DMS53 treated with DMSO at 0.1 percent for 48 hours (cell line): ENCODE measurements around the gene PDGFA.

ENCODE experiments used
- DNase-seq: peaks from one replicate; lab custom pipeline; 2025; ENCODE audit not compliant: unreplicated experiment; lab: John Stamatoyannopoulos, UW

Gene PDGFA

GRCh38 chr7:519484-520390 is at the start of gene PDGFA:
PDGFA (minus strand) TSS chr7:519846; CDS start chr7:519001, 845 bp downstream.
- DNase-seq: no peak

DNA sequence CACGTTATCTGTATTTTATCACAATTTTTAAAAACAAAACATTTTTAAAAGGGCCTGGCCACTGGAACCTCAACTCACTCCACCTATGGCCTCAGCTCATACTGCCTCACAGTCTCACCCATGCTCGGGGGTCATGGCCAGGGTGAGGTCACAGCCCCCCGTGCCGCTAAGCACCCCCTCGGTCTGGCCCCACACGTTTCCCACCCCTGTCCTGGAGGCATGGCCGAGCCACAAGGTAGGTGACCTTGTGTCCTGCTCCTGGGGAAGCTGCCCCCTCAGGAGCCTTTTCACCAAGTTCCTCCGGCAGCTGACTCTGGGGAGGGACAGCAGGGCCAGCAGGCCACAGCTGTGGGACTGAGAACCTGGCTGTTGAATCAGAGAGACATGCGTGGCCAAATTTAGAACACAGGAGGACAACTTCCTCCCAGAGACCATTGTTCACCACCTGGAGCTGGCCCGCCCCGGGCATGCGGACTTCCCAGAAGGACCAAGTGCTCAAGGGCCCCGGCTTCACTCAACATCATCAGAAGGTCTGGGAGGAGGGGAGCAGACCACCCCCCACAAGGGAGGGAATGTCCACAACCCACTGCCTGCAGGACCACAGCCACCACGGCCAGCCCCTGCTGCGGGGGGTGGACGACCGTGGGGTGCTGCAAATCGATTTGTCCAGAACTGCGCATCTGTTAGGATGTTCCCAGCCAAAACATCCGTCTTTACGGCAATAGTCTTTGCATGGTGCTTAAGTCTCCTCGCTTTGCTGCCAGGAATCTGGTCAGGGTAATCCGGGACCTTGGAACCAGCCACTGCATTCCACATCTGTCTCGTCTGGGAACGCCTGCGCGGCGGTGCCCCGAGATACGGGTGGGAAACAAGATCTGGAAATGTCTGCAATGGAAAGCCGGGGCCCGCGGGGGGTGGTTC is 48.6 kb upstream of the PDGFA start:
- DNase-seq: no peak

- DNase-seq: no peak
Observed at GRCh38 chr7:567305-567883, 47.7 kb upstream of the PDGFA start.

DNA sequence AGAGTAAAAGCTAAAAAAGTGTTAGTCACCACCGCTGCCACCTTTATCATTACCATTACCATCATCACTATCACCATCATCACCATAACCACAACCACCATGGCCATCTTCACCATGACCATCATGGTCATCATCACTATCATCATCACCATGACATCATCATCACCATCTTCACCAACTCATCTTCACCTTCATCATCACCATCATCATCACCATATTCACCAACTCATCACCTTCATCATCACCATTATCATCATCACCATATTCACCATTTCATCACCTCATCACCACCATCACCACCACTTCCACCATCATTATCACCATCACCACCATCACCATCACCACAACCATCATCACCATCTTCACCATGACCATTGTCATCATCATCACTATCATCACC is 46.5 kb upstream of the PDGFA start:
- no peak for DNase-seq

DNA sequence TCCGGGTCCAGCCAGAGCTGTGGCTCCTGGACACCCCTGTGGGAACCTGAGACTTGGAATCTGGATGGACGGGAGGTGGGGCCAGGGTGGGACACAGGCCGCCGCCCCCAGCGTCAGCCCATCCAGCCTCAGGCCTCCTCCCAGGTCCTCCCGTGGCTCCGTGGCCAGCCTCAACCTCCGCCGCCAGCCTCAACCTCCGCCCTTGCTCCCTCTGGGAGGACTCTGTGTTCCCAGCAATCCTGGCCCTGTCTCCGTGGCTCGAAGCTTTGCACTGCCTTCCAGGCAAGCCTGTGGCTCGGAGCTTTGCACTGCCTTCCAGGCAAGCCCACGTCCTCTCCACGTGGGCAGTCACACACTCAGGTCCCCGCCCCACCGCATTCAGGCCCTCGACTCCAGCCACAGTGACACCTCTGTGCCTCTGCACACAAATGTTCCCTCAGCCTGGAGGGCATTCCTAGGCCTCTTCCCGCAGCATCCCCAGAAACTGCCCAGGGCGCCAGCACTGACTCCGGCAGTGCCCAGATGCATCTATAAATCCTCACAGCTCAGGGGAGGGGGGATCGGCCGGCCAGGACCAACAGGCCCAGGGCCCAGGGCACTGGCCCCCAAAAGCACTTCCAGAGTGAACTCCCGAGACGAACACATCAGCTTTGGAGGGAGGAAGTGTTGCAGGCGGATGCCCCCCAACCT is 44.7 kb upstream of the PDGFA start:
- DNase-seq: no peak

DNA sequence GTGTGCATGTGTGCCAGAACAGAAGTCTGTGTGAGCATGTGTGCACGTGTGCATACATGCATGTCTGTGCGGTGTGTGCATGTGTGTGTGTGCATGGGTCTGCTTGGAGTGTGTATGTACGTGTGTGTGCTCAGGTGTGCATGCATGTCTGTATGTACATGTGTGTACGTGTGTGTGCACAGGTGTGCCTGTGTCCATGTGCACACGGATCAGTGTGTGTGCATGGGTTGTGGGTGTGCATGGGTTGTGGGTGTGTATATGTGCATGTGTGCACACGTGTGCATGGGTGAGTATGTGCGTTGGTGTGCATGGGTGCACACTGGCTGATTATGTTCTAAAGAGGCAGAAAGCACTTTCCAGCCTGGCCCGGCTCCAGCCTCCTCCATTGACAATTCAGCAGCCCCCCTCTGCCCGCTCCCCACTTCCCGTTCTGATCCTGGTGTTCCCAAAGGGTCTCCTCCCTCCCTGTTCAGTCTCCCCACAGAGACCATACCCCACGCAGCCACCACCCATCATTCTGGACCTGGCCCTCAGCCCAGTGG is 44.1 kb upstream of the PDGFA start:
- no peak for DNase-seq

DNA sequence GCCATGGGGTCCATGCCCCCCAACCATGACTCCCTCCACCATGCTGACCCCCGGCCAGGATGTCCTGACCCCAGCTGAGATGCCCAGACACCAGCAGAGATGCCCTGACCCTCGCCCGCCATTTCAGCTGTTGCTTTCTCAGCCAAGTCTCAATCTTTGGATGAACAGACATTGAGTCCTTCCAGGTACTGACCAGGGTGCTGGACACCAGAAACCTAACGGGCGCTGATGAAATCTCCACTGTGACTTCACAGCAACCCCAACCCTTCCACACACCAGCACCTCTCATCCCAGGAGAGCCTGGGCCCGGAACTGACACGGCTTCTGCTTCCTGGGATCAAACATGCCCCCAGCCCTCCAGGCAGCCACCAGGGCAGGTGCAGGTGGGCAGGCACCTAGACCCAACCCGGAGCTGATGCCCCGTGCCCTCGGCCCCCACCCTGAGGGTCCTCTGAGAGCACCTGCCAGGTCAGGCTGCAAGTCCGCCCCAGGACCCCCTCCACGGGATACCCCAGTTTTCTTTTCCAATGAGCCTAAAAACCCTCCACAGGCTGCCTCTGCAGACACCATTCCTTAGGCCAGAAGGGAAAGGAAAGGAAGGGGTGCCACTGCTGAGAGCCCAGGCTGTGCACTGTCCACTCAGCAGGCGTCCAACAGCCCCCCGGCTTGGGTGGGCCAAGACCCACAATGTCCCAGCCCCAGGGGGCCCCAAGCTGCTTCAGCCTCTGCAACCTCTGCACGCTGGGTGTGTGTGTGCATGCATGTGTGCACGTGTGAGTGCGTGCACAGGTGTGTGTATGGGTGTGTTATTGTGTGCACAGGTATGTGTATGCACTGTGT is 43.4 kb upstream of the PDGFA start:
- DNase-seq: no peak

GRCh38 chr7:562374-562675 is 42.7 kb upstream of the PDGFA start:
- DNase-seq: no peak

DNA sequence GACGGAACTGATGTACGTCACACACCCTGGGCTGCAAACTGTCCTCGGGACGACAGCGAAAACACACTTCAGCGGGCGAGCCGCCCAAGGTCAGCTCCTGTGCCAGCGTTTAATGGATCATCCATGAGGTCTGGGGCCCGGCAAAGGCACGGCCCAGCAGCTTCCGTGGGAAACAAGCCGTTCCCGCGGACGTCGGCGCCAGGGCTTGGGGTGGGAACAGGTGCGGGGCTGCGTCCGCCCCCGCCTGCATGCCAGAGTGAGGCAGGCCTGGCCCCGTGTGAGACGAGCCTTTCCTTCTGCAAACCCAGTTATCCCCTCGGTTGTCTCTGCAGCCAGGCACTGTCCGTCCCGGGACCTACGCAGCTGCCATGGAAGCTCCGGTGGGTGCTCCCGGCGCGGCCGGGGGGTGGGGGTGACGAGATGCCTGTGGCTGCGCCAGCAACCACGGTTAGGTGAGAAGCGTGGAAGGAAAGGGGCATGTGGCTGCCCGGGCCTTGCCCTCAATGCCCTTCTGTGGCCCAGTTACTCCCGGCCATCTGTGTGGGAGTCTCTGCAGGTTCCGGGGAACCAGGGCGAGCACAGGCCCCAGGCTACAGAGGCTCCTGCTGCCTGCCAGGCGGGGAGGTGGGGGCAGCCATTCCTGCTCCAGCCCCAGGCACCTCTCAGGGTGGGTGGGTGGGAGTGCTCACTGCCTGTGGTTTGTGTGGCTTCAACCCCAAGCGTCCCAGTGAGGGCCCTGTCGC is 42.2 kb upstream of the PDGFA start:
- no peak for DNase-seq

- no peak for DNase-seq
Observed at GRCh38 chr7:560966-561630, 41.5 kb upstream of the PDGFA start.

DNA sequence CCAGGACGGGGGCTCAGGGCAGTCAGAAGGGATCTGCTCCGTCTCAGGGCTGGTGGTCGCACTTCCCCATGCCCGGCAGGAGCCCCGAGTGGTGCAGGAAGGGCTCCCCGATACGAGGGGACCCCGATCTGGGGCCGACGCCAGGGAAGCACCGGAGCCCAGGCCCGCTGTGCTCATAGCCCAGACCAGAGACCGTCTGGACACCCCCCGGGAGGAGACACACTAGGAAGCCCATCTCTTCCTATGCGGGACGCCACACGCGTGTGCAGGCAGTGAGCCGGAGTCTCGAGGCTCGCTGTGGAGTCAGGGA is 39.7 kb upstream of the PDGFA start:
- no peak for DNase-seq

GRCh38 chr7:557558-557881 is 37.9 kb upstream of the PDGFA start:
- no peak for DNase-seq

- DNase-seq: no peak
Observed at GRCh38 chr7:556837-557557, 37.4 kb upstream of the PDGFA start.

DNA sequence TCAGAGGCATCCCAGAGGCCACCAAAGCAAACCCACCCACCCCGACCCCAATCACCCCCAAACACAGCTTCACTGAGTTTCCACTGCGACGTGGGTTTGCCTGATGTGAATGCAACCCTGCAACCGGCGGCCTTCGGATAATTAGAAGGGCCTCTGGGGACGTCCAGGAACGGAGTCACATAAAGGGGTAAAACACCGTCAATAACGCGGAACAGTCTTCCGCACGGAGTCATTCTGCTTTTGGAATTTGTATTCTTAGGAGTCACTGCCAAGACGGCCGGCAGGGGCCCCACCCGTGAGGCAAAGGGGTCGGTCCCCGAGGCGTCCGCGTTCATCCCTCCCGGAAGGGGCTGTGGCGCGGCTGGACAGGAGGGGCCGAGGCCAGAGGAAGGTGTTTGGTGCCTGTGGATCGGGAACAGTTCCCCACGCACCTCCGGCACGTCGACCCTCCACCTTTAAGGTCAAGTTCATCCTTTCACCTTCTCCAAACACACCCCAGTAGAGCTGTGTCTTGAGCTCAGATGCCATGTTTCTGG is 36.7 kb upstream of the PDGFA start:
- DNase-seq: no peak

DNA sequence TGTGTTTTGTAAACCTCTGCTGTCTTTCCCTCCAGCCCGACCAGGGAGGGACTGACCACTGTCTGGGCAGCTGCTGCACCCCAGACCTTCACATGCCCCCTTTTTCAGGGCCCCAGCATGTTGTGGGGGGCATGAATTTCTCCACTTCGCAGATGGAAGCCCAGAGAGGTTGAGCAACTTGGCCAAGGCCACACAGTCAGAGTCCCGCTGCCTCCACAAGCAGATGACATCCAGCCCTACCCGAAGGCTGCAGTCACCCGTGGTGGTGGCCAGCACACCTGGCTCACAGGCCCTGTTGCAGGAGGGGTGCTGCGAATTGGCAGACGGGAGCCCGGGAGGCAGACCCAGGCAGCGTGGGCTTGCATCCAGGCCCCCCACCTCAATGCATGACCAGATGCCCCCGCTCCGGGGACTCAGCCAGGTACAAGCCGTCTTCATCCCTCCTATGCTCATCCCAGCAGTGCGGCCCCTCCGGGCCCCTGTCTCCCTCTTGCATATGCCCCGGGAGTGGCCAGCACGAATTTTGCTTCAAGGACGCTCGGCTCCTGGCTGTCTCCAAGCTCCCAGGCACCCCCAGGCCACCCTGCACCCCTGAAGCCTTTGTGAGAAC is 36.0 kb upstream of the PDGFA start:
- no peak for DNase-seq

DNA sequence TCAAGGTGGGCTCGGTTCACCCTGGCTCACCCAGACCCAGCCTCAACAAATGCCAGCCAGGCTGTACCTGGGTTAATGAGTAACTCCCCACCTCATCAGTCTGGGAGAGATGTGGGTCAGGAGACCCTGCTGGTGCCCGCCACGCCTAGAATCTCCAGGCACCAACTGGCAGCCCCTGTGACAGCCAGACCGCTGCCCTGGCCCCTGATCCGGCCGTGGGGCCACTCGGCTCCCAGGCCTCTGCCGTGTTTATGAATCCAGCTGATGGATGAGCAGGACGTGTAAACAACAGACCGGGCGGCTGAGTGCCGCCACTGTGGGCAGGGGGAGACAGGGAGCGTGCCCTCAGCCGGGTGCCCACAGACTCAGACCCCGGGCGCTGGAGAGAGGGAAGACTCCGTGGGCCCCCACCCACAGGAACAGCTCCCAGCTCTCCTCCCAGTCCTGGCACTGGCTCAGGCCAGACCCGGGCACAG is 34.0 kb upstream of the PDGFA start:
- DNase-seq: peak; percentile 5

DNA sequence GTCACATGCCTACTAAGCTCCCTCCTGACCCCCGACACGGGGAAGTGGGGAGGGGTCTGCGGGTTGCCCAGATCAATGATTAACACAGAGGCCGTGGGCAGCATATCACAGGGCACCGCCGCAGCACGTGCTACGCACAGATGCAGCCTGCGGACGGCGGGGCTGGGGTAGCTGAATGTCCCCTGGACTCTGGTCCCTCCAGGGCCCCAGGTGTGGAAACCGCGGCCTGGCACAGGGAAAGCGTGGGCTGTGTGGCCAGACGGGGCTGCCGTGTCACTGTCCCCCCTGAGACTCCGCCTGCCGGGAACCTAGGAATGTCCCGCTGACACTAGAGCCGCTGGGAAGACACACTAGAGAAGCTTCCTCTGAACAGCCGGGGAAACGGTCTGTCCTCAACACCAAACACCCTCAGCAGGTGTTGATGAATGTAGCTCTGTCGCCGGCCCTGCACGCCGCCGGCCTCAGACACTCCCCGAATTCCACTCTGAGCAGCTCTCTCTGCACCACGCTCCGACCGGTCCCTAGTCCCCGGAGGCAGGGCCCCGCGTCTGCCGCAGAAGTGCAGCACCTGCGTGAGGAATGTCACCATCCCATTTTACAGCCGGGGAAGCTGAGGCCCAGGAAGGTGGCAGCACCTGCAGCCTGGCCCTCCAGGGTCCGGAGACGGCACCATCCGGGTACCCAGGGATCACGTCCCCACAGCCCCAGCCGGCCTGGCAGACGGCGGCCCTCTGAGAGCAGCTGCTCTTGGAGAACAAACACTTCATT is 33.4 kb upstream of the PDGFA start:
- DNase-seq: peak; percentile 22
